Skeletal muscle tissue (tissue), 4 donors: ENCODE results near the gene TMBIM6. TPM values are rescaled to one million over a fixed set of nuclear protein-coding genes. Genes with fewer than 3 reads are reported as not detected.

Source experiments
- H3K27ac ChIP-seq: one replicate; pipeline ENCODE4 v1.7.0; 2013; ENCODE audit warnings: mild to moderate bottlenecking, low read depth, low read length, inconsistent platforms
- H3K27me3 ChIP-seq, 3 donors: one replicate each; pipeline ENCODE4 v1.7.0; 2013; ENCODE audit warnings: low read length in 3 of 3; ENCODE audit not compliant: control insufficient read depth in 3 of 3, insufficient read depth in 3 of 3
- H3K36me3 ChIP-seq, 3 donors: one replicate each; pipeline ENCODE4 v1.7.0; 2013; ENCODE audit warnings: low read length in 3 of 3; ENCODE audit not compliant: control insufficient read depth in 3 of 3, insufficient read depth in 3 of 3
- H3K4me1 ChIP-seq, 3 donors: one replicate each; pipeline ENCODE4 v1.7.0; 2013; ENCODE audit warnings: low read length in 3 of 3, mild to moderate bottlenecking in 3 of 3; ENCODE audit not compliant: control insufficient read depth in 3 of 3, insufficient read depth in 3 of 3
- H3K4me3 ChIP-seq, 3 donors: one replicate each; pipeline ENCODE4 v1.7.0; 2013; ENCODE audit warnings: low read length in 3 of 3
- H3K9ac ChIP-seq, 3 donors: one replicate each; pipeline ENCODE4 v1.7.0; 2013; ENCODE audit warnings: low read length in 3 of 3, mild to moderate bottlenecking in 3 of 3, moderate library complexity in 2 of 3, low read depth in 1 of 3
- H3K9me3 ChIP-seq, 3 donors: one replicate each; pipeline ENCODE4 v1.7.0; 2013; ENCODE audit warnings: low read length in 3 of 3; ENCODE audit not compliant: control insufficient read depth in 3 of 3
- total RNA-seq: library from RNA; depleted of rRNA; stranded (reverse); fragments of >200 nt; gene quantifications from one replicate; pipeline ENCODE4 v1.2.3, GENCODE V29; 2014
- donor health status: Osteomylitis.

Gene TMBIM6
- total RNA-seq, 1 donor from 2014 or later: 185 TPM

GRCh38 chr12:49748306-49748705 lies 6.9 kb downstream of the TMBIM6 start:
- H3K9ac ChIP-seq: peak overlapping the region; percentile 28 to 62 (median 50)
- H3K27me3 ChIP-seq: no peaks in the 10 kb centered on the region
- H3K4me3 ChIP-seq: peak overlapping the region in 2 of 3 donors; percentile 17 to 40
- peaks cover 46 to 60% (median 48%) of the 10 kb centered on the region in 3 donors for H3K4me1 ChIP-seq
- peak overlapping the region; percentile 28 for H3K27ac ChIP-seq
- no peaks in the 10 kb centered on the region for H3K9me3 ChIP-seq
- peaks cover 6% of the 10 kb centered on the region in 3 donors for H3K36me3 ChIP-seq

GRCh38 chr12:49748800-49749199 lies 7.4 kb downstream of the TMBIM6 start:
- Histone ChIP-seq H3K27me3 (no peaks in the 10 kb centered on the region), H3K9ac (peak overlapping the region; percentile 28 to 62 (median 50)), H3K36me3 (peaks cover 9 to 11% (median 11%) of the 10 kb centered on the region in 3 donors), H3K9me3 (no peaks in the 10 kb centered on the region), H3K4me3 (peak overlapping the region in 2 of 3 donors; percentile 22 to 40), H3K4me1 (peaks cover 41 to 59% (median 44%) of the 10 kb centered on the region in 3 donors), H3K27ac (peak overlapping the region; percentile 28)

GRCh38 chr12:49750027-49750995 lies 9.0 kb downstream of the TMBIM6 start:
- Histone ChIP-seq H3K9ac (no peak overlapping the region), H3K27ac (peak overlapping the region; percentile 28), H3K9me3 (no peaks in the 10 kb centered on the region), H3K4me3 (peak overlapping the region in 2 of 3 donors; percentile 3 to 7), H3K4me1 (peaks cover 33 to 47% (median 34%) of the 10 kb centered on the region in 3 donors), H3K27me3 (no peaks in the 10 kb centered on the region), H3K36me3 (peaks cover 14 to 23% (median 21%) of the 10 kb centered on the region in 3 donors)

GRCh38 chr12:49750996-49751393 lies 9.6 kb downstream of the TMBIM6 start:
- Histone ChIP-seq H3K4me1 (peaks cover 33 to 45% (median 34%) of the 10 kb centered on the region in 3 donors), H3K9ac (peak overlapping the region in 1 of 3 donors; percentile 7), H3K27me3 (no peaks in the 10 kb centered on the region), H3K4me3 (no peak overlapping the region), H3K36me3 (peaks cover 17 to 30% (median 26%) of the 10 kb centered on the region in 3 donors), H3K9me3 (no peaks in the 10 kb centered on the region), H3K27ac (no peak overlapping the region)

- H3K27me3 ChIP-seq: no peaks in the 10 kb centered on the region
- H3K27ac ChIP-seq: no peak overlapping the region
- H3K36me3 ChIP-seq: peaks cover 64 to 77% (median 75%) of the 10 kb centered on the region in 3 donors
- H3K9ac ChIP-seq: no peak overlapping the region
- H3K4me3 ChIP-seq: no peak overlapping the region
- peaks cover 9 to 12% (median 9%) of the 10 kb centered on the region in 3 donors for H3K4me1 ChIP-seq
- no peaks in the 10 kb centered on the region for H3K9me3 ChIP-seq
These were observed 20.5 kb downstream of the TMBIM6 start for GRCh38 chr12:49761677-49762467.

- Histone ChIP-seq H3K4me1 (peaks cover 3 to 7% (median 6%) of the 10 kb centered on the region in 3 donors), H3K9ac (no peak overlapping the region), H3K9me3 (no peaks in the 10 kb centered on the region), H3K27ac (no peak overlapping the region), H3K4me3 (no peak overlapping the region), H3K36me3 (peaks cover 64 to 71% (median 69%) of the 10 kb centered on the region in 3 donors), H3K27me3 (no peaks in the 10 kb centered on the region)
These were observed 21.1 kb downstream of the TMBIM6 start for GRCh38 chr12:49762468-49762847.

- Histone ChIP-seq H3K27ac (no peak overlapping the region), H3K4me1 (peaks cover 0 to 6% (median 4%) of the 10 kb centered on the region in 3 donors), H3K27me3 (no peaks in the 10 kb centered on the region), H3K36me3 (peaks cover 61 to 65% (median 62%) of the 10 kb centered on the region in 3 donors), H3K9ac (no peak overlapping the region), H3K4me3 (no peak overlapping the region), H3K9me3 (no peaks in the 10 kb centered on the region)
These were observed 21.7 kb downstream of the TMBIM6 start for GRCh38 chr12:49763006-49763591.

- H3K36me3 ChIP-seq: peaks cover 51 to 55% (median 52%) of the 10 kb centered on the region in 3 donors
- H3K9me3 ChIP-seq: no peaks in the 10 kb centered on the region
- H3K4me1 ChIP-seq: peaks cover 0 to 6% (median 4%) of the 10 kb centered on the region in 3 donors
- H3K27ac ChIP-seq: no peak overlapping the region
- H3K4me3 ChIP-seq: no peak overlapping the region
- no peaks in the 10 kb centered on the region for H3K27me3 ChIP-seq
- H3K9ac ChIP-seq: no peak overlapping the region
These were observed 22.8 kb downstream of the TMBIM6 start for GRCh38 chr12:49764126-49764525.

GRCh38 chr12:49766115-49766455 lies 24.7 kb downstream of the TMBIM6 start:
- Histone ChIP-seq H3K27me3 (no peaks in the 10 kb centered on the region), H3K4me3 (no peak overlapping the region), H3K36me3 (peaks cover 35 to 38% (median 37%) of the 10 kb centered on the region in 3 donors), H3K4me1 (peaks cover 0 to 6% (median 4%) of the 10 kb centered on the region in 3 donors), H3K27ac (no peak overlapping the region), H3K9me3 (no peaks in the 10 kb centered on the region), H3K9ac (no peak overlapping the region)
